Endothelial cell of umbilical vein (primary cell): Measurements from ENCODE around the gene CNOT1. TPM values are rescaled to one million over a fixed set of nuclear protein-coding genes. Genes with fewer than 3 reads are reported as not detected.

ENCODE experiments used
- BruUV-seq: library from RNA; stranded (reverse); fragments of 400-500 nt; replicated peaks from 2 replicates; lab custom pipeline; 2021; lab: Mats Ljungman, UMichigan
- CTCF ChIA-PET: fragments of 300-600, 350-600 bp; sonication (Branson Sonifier 250); formaldehyde crosslinking; loops from one replicate; lab custom pipeline; 2021; ENCODE audit warnings: antibody characterized with exemption, inconsistent platforms; lab: Charles Lee
- POLR2A ChIA-PET: fragments of 300-600, 350-600 bp; sonication (Branson Sonifier 250); formaldehyde crosslinking; loops from one replicate; lab custom pipeline; 2021; ENCODE audit warnings: antibody characterized with exemption, inconsistent platforms; lab: Charles Lee
- DNase-seq: peaks from one replicate; pipeline ENCODE4 v3.0.0-alpha.2; 2011; ENCODE audit warnings: low read depth, low spot score
- FAIRE-seq: peaks from 2 replicates; lab custom pipeline; 2011; peaks lifted over from hg19 to GRCh38; lab: Jason Lieb, UNC
- H2AFZ ChIP-seq: 2 replicates; pipeline ENCODE4 v1.6.0; 2012; ENCODE audit warnings: low read depth, low read length, control low read depth, inconsistent platforms
- H3K27ac ChIP-seq: 2 replicates; pipeline ENCODE4 v1.5.1; 2011; ENCODE audit warnings: low read depth, mild to moderate bottlenecking, control low read depth, low read length, moderate library complexity; ENCODE audit not compliant: insufficient read depth
- H3K27me3 ChIP-seq, 2 experiments: 2 replicates each; pipeline versions ENCODE4 v1.6.0 to v1.6.1; 2011; ENCODE audit warnings: low read length in 2 of 2, mixed read lengths in 1 of 2; ENCODE audit not compliant: control insufficient read depth in 2 of 2, insufficient read depth in 2 of 2
- H3K36me3 ChIP-seq, 2 experiments: 2 replicates in 1 of 2; 3 replicates in 1 of 2; pipeline ENCODE4 v1.5.1; 2011; ENCODE audit warnings: low read length in 2 of 2, mild to moderate bottlenecking in 1 of 2, moderate library complexity in 1 of 2; ENCODE audit not compliant: control insufficient read depth in 2 of 2, insufficient read depth in 2 of 2; ENCODE audit errors: extremely low read depth in 1 of 2
- H3K4me1 ChIP-seq: 3 replicates; pipeline ENCODE4 v1.5.1; 2011; ENCODE audit warnings: mild to moderate bottlenecking, low read length; ENCODE audit not compliant: control insufficient read depth, insufficient read depth; ENCODE audit errors: extremely low read depth
- H3K4me2 ChIP-seq: 2 replicates; pipeline ENCODE4 v1.6.1; 2011; ENCODE audit warnings: low read length, control low read depth, mixed read lengths; ENCODE audit not compliant: insufficient read depth
- H3K4me3 ChIP-seq, 3 experiments: fragments of 200-600 bp in 1 of 3; sonication (generic), shearing (Covaris generic) in 1 of 3; replicated peaks in 1 of 3; 2 replicates each; pipeline ENCODE4 v1.5.1; 2011 to 2016; ENCODE audit warnings: control low read depth in 3 of 3, low read length in 3 of 3, mild to moderate bottlenecking in 2 of 3, inconsistent platforms in 1 of 3, low read depth in 1 of 3, moderate library complexity in 1 of 3; ENCODE audit not compliant: insufficient read depth in 1 of 3
- H3K79me2 ChIP-seq: 2 replicates; pipeline ENCODE4 v1.6.0; 2012; ENCODE audit warnings: low read length, inconsistent platforms; ENCODE audit not compliant: control insufficient read depth, insufficient read depth
- H3K9ac ChIP-seq: replicated peaks from 2 replicates; pipeline ENCODE3; 2011; ENCODE audit warnings: low read length, control low read depth; ENCODE audit not compliant: insufficient read depth; ENCODE audit errors: extremely low read depth
- H3K9me1 ChIP-seq: replicated peaks from 3 replicates; pipeline ENCODE4 v1.6.0; 2011; ENCODE audit warnings: mild to moderate bottlenecking, low read length; ENCODE audit not compliant: control insufficient read depth, insufficient read depth; ENCODE audit errors: extremely low read depth
- H3K9me3 ChIP-seq: replicated peaks from 2 replicates; pipeline ENCODE4 v1.5.1; 2012; ENCODE audit warnings: low read length, inconsistent platforms; ENCODE audit not compliant: control insufficient read depth, insufficient read depth
- H4K20me1 ChIP-seq: replicated peaks from 2 replicates; pipeline ENCODE3; 2011; ENCODE audit warnings: mild to moderate bottlenecking, low read length; ENCODE audit not compliant: control insufficient read depth, insufficient read depth; ENCODE audit errors: extremely low read depth
- EZH2 ChIP-seq: IDR thresholded peaks from 2 replicates; pipeline ENCODE4 v1.6.1; 2012; ENCODE audit warnings: borderline replicate concordance, low read depth, mild to moderate bottlenecking, moderate library complexity, low read length, inconsistent platforms; ENCODE audit not compliant: severe bottlenecking
- FOS ChIP-seq: IDR thresholded peaks from 2 replicates; pipeline ENCODE4 v1.6.1; 2011; ENCODE audit warnings: mild to moderate bottlenecking, low read length, moderate library complexity, borderline replicate concordance; ENCODE audit not compliant: insufficient read depth
- GATA2 ChIP-seq: IDR thresholded peaks from 2 replicates; pipeline ENCODE4 v1.7.0; 2011; ENCODE audit warnings: low read depth, mild to moderate bottlenecking, moderate library complexity, mixed read lengths, low read length; ENCODE audit not compliant: insufficient read length, insufficient read depth
- JUN ChIP-seq: IDR thresholded peaks from 2 replicates; pipeline ENCODE4 v1.6.1; 2011; ENCODE audit warnings: borderline replicate concordance, low read depth; ENCODE audit not compliant: insufficient read length, insufficient read depth
- MYC ChIP-seq: IDR thresholded peaks from one replicate; pipeline ENCODE4 v1.6.1; 2011; ENCODE audit warnings: mild to moderate bottlenecking, low read depth, low read length
- POLR2A ChIP-seq: IDR thresholded peaks from 2 replicates; pipeline ENCODE4 v1.6.1; 2012; ENCODE audit warnings: low read depth, mild to moderate bottlenecking, control low read depth, low read length
- POLR2AphosphoS5 ChIP-seq: IDR thresholded peaks from 2 replicates; pipeline ENCODE4 v1.6.1; 2012; ENCODE audit warnings: low read depth, mild to moderate bottlenecking, control low read depth, low read length, moderate library complexity; ENCODE audit not compliant: insufficient read depth
- dilution Hi-C: fragments of 300-500 bp; cut with MboI; formaldehyde crosslinking; loops from one replicate; pipeline ENCODE4 v1.15.0; 2019; ENCODE audit warnings: low sequenced_read_pairs; ENCODE audit not compliant: extremely low pct_ligation_motif_present
- intact Hi-C: fragments of 100-400 bp; cut with micrococcal nuclease; formaldehyde crosslinking; loops from one replicate; pipeline ENCODE4 v1.10.0; 2022
- polyA plus RNA-seq, 4 experiments: library from polyadenylated mRNA; depleted of rRNA in 3 of 4; stranded (reverse) in 3 of 4; unstranded in 1 of 4; fragments of >200 nt; gene quantifications; 2 replicates each; pipeline versions ENCODE4 v1.2.1 to v1.2.3, GENCODE V29; 2011 to 2012; ENCODE audit warnings: missing spikeins in 1 of 4
- total RNA-seq: library from RNA; stranded (reverse); gene quantifications from 2 replicates; pipeline ENCODE4 v1.2.3, GENCODE V29; 2021
- TF ChIP-seq, protein P1 (sequence below), 2 donors: IDR thresholded peaks; 1 replicate in 1 of 2; 2 replicates in 1 of 2; pipeline ENCODE4 v1.5.1; 2011; ENCODE audit warnings: low read length in 2 of 2, mild to moderate bottlenecking in 2 of 2, moderate library complexity in 2 of 2, control low read depth in 1 of 2, inconsistent platforms in 1 of 2, low read depth in 1 of 2; ENCODE audit not compliant: insufficient read depth in 1 of 2; ENCODE audit errors: extremely low read depth in 1 of 2
- TF ChIP-seq, protein P2 (sequence below): IDR thresholded peaks from 2 replicates; pipeline ENCODE4 v1.6.1; 2011; ENCODE audit not compliant: insufficient read depth, insufficient read length

The CNOT1 gene
- total and polyA plus RNA-seq, 2 donors (not counting 3 experiments of a cell fraction or from before 2014, with no cell fraction given), result 142 to 151 TPM

DNA sequence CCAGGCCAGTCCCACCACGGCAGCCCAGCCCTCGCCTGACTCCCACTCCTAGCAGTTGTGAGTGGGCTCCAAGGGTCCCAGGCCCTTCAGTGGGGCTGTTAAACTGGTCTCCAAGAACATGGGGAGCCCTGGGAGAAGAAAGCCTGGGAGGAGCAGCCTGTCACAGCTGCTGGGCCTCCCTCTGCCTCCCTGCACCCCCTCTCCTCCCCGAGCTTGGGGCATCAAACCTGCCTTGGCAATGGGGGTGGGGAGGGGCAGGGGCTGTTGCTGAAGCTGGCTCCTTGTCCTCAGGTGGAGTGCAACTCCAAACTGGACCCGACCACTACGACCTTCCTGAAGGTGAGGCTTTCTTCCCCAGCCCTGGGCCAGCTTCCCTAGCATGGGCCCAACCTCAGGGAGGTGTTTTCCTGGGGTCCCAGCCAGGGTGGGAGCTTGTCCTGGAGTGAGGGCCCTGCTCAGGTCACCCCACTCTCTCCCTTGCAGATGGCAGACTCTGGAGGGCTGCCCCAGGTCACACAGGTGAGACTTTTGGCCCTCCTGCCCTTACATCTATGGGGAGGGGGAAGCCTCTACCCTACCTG, 120.9 kb downstream of the CNOT1 start:
- Histone ChIP-seq H3K4me3 (no peak overlapping the region), H3K4me2 (no peak overlapping the region), H3K27me3 (no peaks in the 10 kb centered on the region), H3K9ac (no peak overlapping the region), H3K79me2 (no peaks in the 10 kb centered on the region), H3K27ac (no peak overlapping the region), H2AFZ (no peak overlapping the region), H3K36me3 (peaks cover 0 to 36% of the 10 kb centered on the region in 2 experiments), H3K9me3 (no peaks in the 10 kb centered on the region), H3K9me1 (no peaks in the 10 kb centered on the region), H3K4me1 (no peaks in the 10 kb centered on the region), H4K20me1 (no peaks in the 10 kb centered on the region)
- ChIA-PET POLR2A (no interaction called here), CTCF (interaction anchor here (1.2 to 6.8 kb wide), 2 partner anchors 153 to 247 kb away, joined by 6 to 73 read pairs; no protein-coding TSS in a partner anchor)
- intact Hi-C loops (no loop called here), dilution Hi-C loops (no loop called here)
- no peak for DNase-seq
- no TSS peak for BruUV-seq
- FAIRE-seq, result no peak
- TF ChIP-seq POLR2AphosphoS5, result no peak

DNA sequence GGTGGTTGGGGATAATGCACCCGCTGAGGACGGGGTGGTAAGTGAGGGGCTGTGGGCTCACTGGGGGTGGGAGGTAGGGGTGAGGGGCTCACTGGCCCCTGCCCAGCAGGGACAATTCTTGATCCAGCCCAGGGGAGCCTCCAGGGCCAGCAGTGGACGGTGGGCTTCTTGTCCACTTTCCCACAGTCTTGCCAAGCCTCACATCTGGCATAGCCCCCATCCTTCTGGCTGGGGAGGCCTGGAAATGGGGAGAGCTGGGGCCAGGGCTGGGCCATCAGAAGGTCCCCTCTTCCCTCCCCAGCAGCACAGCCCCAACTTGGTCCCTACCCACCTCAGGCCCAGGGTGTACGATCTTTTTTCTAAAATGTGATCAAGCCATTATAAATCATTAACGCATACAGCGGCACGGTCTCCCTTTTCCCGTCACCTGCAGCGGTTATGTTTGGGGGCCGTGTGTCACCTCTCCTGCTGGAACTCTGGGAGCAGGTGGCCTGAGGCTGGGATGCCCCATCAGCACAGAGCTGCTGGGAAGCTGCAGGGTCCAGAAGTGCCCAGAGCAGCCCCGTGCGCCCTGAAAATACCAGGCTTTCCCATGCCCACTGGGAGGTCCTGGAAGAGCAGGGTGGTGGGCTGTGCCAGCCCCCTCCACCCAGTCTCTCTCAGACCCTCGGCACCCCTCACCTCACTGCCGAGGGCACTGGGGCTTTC, 121.5 kb downstream of the CNOT1 start:
- DNase-seq (no peak), FAIRE-seq (no peak)
- no peak overlapping the region for H3K4me3 ChIP-seq
- H3K9ac ChIP-seq, result no peak overlapping the region
- H4K20me1 ChIP-seq, result no peaks in the 10 kb centered on the region
- POLR2A ChIA-PET, result no interaction called here
- H2AFZ ChIP-seq, result no peak overlapping the region
- H3K36me3 ChIP-seq, result peaks cover 0 to 38% of the 10 kb centered on the region in 2 experiments
- H3K4me1 ChIP-seq, result no peaks in the 10 kb centered on the region
- no peaks in the 10 kb centered on the region for H3K27me3 ChIP-seq
- no peaks in the 10 kb centered on the region for H3K9me3 ChIP-seq
- no peaks in the 10 kb centered on the region for H3K9me1 ChIP-seq
- H3K79me2 ChIP-seq, result no peaks in the 10 kb centered on the region
- intact Hi-C loops, result no loop called here
- BruUV-seq, result no TSS peak
- dilution Hi-C loops, result no loop called here
- CTCF ChIA-PET, result interaction anchor here (1.2 to 6.8 kb wide), 2 partner anchors 153 to 248 kb away, joined by 6 to 73 read pairs; no protein-coding TSS in a partner anchor
- TF ChIP-seq GATA2 (no peak), FOS (no peak), JUN (no peak), MYC (no peak), POLR2AphosphoS5 (no peak), POLR2A (no peak), EZH2 (no peak)
- TF ChIP-seq, protein P1, sequence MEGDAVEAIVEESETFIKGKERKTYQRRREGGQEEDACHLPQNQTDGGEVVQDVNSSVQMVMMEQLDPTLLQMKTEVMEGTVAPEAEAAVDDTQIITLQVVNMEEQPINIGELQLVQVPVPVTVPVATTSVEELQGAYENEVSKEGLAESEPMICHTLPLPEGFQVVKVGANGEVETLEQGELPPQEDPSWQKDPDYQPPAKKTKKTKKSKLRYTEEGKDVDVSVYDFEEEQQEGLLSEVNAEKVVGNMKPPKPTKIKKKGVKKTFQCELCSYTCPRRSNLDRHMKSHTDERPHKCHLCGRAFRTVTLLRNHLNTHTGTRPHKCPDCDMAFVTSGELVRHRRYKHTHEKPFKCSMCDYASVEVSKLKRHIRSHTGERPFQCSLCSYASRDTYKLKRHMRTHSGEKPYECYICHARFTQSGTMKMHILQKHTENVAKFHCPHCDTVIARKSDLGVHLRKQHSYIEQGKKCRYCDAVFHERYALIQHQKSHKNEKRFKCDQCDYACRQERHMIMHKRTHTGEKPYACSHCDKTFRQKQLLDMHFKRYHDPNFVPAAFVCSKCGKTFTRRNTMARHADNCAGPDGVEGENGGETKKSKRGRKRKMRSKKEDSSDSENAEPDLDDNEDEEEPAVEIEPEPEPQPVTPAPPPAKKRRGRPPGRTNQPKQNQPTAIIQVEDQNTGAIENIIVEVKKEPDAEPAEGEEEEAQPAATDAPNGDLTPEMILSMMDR (IDR thresholded peaks at IDR 0.05; ENCODE audit: extremely low read depth in 1 of 2, insufficient read depth in 1 of 2, low read depth in 1 of 2, low read length in 2 of 2), result no peak
- TF ChIP-seq, protein P2, sequence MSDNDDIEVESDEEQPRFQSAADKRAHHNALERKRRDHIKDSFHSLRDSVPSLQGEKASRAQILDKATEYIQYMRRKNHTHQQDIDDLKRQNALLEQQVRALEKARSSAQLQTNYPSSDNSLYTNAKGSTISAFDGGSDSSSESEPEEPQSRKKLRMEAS, result no peak
- no peak overlapping the region for H3K4me2 ChIP-seq
- H3K27ac ChIP-seq, result no peak overlapping the region
